Upper lobe of left lung (tissue), 4 donors: ENCODE data around the gene OR1A1.

ENCODE experiments used
- CTCF ChIP-seq, 6 experiments: fragments of 450-650 bp in 4 of 6; fragments of 200-600 bp in 2 of 6; sonication (generic) in 2 of 6; IDR thresholded peaks; one replicate each; pipeline ENCODE4 v1.5.1; 2016 to 2019; ENCODE audit warnings: antibody characterized with exemption in 6 of 6
- EP300 ChIP-seq, 4 donors: sonication (generic); formaldehyde crosslinking; IDR thresholded peaks; one replicate each; pipeline ENCODE4 v1.5.1; 2017; ENCODE audit warnings: antibody characterized with exemption in 4 of 4, control low read depth in 2 of 4
- POLR2A ChIP-seq, 4 donors: fragments of 450-650 bp; IDR thresholded peaks; one replicate each; pipeline ENCODE4 v1.5.1; 2016 to 2017; ENCODE audit warnings: antibody characterized with exemption in 4 of 4, mild to moderate bottlenecking in 2 of 4
- POLR2AphosphoS5 ChIP-seq, 2 donors: sonication (generic); formaldehyde crosslinking; IDR thresholded peaks; one replicate each; pipeline ENCODE4 v1.5.1; 2017; ENCODE audit warnings: antibody characterized with exemption in 2 of 2

GRCh38 chr17:3256575-3256974 lies 49.1 kb downstream of the OR1A1 start:
- TF ChIP-seq CTCF (IDR thresholded peaks at IDR 0.05) (no peak), POLR2A (IDR thresholded peaks at IDR 0.05) (no peak), EP300 (IDR thresholded peaks at IDR 0.05) (no peak), POLR2AphosphoS5 (IDR thresholded peaks at IDR 0.05) (no peak)
